Loucy (cell line): ENCODE results near the gene CHAF1B.

Experiments
- CTCF ChIP-seq: fragments of 200-600 bp; sonication (generic); conservative IDR thresholded peaks from 2 replicates; pipeline ENCODE4 v1.5.1; 2014; ENCODE audit warnings: mild to moderate bottlenecking, antibody characterized with exemption, low read length
- EZH2phosphoT487 ChIP-seq: fragments of 200-600 bp; IDR thresholded peaks from 2 replicates; pipeline ENCODE4 v1.6.1; 2018; ENCODE audit warnings: antibody characterized with exemption, mild to moderate bottlenecking, moderate library complexity, borderline replicate concordance

- TF ChIP-seq CTCF = no peak
- TF ChIP-seq EZH2phosphoT487 = no peak
Measured at GRCh38 chr21:36385233-36386030, at the start of gene CHAF1B.
